GM21390 (cell line): ENCODE data around the gene POLK.
"Not testable (repeated sequence)": the region's sequence is repeated elsewhere in the genome, so short reads cannot be mapped to it uniquely, and the experiment has no call there.

Source experiments
- ATAC-seq: cut with Tn5 transposase; IDR thresholded peaks from one replicate; pipeline ENCODE4 v1.9.1; 2021; ENCODE audit not compliant: unreplicated experiment

Gene POLK

GRCh38 chr5:75603821-75604220, 92.1 kb downstream of the POLK start:
- no peak for ATAC-seq

DNA sequence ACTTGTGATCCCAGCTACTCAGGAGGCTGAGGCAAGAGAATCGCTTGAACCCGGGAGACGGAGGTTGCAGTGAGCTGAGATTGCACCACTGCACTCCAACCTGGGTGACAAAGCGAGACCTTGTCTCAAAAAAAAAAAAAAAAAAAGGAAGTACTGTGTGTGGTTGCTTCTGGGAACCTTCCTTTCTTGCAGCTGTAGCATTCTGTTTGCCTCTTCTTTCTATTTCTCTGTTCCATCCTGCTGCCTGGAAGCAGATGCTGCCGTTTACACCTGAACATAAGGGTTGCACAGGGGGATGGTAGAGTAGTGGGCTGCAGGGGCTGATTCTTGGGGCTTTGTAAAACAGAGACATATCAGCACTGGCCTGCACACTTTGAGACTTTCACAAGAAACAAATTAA, 95.7 kb downstream of the POLK start:
- ATAC-seq: not testable (repeated sequence)

DNA sequence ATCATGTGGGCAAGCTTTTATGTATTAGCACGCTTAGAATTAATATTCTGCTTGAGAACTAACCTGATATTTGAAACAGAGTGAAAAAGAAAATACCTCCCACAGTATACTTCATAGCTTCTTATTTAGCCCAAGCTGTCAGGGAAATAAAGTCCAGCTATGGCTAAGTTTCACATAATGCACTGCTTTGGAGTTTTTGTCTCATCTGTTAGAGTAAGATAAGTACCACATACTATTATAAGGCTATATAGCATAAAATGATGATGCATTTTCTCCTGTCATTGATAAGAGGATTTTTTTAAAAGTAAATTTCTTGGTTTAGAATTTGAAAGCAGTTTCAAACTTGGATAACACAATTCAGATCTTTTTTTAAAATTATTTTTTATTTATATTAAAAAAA, 97.2 kb downstream of the POLK start:
- no peak for ATAC-seq

GRCh38 chr5:75610201-75610600, 98.5 kb downstream of the POLK start:
- no peak for ATAC-seq

DNA sequence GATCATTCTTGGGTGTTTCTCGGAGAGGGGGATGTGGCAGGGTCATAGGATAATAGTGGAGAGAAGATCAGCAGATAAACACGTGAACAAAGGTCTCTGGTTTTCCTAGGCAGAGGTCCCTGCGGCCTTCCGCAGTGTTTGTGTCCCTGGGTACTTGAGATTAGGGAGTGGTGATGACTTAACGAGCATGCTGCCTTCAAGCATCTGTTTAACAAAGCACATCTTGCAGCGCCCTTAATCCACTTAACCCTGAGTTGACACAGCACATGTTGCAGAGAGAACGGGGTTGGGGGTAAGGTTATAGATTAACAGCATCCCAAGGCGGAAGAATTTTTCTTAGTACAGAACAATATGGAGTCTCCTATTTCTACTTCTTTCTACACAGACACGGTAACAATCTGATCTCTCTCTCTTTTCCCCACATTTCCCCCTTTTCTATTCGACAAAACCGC, 99.2 kb downstream of the POLK start:
- not testable (repeated sequence) for ATAC-seq

GRCh38 chr5:75611311-75612225, 99.9 kb downstream of the POLK start, which contains the start of gene ANKDD1B:
Gene ANKDD1B, plus strand, starts transcription at chr5:75611453. Its CDS starts 182 bp downstream, at chr5:75611635.
- ATAC-seq: no peak

GRCh38 chr5:75612226-75612569, 100.5 kb downstream of the POLK start:
- no peak for ATAC-seq

GRCh38 chr5:75612901-75613300, 101.2 kb downstream of the POLK start:
- no peak for ATAC-seq

- ATAC-seq: no peak
Observed at GRCh38 chr5:75614176-75614575, 102.5 kb downstream of the POLK start.

GRCh38 chr5:75616371-75616881, 104.7 kb downstream of the POLK start:
- no peak for ATAC-seq

GRCh38 chr5:75616971-75617621, 105.4 kb downstream of the POLK start:
- no peak for ATAC-seq

- ATAC-seq: no peak
Observed at GRCh38 chr5:75617736-75618352, 106.2 kb downstream of the POLK start.

DNA sequence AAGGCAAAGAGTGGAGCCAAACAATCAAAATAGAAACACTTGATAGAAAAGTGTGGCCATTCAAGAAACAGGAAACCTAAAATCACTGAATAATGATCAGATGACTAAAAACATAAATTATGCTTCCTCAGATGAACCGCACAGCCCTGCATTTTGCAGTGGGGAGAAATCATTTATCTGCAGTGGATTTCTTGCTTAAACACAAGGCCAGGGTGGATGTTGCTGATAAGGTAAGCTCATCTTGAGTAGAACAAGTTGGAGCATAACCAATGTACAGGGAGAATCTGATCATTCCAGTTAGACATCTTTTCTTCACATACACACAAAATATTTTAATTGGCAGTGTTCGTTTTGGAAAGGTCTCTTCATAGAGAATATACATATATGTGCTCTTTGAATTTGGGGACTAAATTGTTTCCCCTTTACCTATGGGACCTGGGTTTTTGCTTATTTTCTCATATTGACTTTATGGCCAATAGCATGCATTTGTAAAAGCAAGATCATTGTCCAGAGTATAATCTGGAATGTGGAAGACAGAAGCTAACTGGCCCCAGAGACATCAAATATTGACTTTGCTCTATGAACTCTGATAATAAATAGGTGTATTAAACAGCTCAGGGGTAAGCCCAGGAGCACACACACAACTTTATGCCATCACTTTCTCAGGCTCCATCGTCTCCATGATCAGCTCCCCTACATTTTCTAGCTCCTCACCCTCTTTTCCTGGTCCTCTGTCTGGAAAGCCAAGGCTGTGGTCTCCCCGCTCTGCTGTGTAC, 108.7 kb downstream of the POLK start:
- ATAC-seq: no peak

- ATAC-seq: no peak
Observed at GRCh38 chr5:75622564-75622963, 110.9 kb downstream of the POLK start.

DNA sequence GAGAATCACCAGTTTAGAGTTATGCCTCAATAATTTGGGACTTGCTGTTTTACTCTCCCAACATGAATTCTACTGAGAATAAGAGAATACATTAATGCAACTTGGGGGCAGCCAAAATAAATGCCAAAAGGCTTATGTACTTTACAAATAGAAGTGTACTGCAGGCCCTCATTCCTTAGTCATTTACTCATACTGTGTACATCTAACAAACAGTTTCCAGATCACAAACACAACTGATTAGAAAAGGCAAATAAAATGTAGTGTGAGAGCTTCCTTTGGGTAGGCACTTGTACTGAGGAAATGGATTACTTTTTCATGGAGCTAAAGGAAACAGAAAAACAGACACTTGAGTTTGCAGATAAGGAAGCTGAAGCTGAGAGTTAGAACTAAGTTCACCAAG, 112.2 kb downstream of the POLK start:
- ATAC-seq: no peak

- no peak for ATAC-seq
Observed at GRCh38 chr5:75626959-75627358, 115.3 kb downstream of the POLK start.

DNA sequence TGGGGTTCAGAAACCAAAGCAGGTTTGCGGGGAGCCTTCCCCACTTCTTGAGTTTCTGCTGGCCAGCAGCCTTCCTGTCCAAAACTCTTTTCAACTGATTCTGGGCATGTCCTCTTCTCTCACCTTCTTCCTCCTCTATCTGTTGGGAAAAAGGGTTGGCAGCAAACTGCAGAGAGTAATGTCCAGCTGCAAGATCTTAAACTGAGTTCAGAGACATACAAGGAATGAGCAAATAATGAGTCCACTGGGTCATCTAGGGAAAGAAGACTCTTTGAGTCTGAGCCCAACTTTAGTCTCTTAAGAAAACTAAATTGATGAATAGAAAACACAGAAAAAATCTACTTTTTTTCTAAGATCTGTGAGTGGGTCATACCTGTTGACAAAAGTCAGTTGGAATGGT, 116.1 kb downstream of the POLK start:
- ATAC-seq: no peak

DNA sequence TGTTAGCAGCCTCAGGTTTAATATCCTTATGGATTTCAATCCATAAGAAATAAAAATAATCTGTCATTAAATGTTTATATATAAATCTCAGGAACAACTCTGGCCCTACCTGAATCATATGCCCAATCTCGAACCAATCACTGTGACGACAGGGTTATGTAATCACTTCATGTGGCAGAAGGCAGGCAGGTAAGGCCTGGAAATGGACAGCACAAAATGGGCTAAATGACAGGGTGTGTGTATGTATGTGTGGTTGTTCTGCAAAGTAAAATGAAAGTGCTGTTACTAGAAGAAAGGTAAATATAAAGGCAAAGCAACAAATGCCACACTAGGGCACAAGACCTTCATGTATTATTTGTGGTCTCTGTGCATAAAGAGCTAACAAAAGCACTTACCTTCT, 119.2 kb downstream of the POLK start:
- no peak for ATAC-seq

DNA sequence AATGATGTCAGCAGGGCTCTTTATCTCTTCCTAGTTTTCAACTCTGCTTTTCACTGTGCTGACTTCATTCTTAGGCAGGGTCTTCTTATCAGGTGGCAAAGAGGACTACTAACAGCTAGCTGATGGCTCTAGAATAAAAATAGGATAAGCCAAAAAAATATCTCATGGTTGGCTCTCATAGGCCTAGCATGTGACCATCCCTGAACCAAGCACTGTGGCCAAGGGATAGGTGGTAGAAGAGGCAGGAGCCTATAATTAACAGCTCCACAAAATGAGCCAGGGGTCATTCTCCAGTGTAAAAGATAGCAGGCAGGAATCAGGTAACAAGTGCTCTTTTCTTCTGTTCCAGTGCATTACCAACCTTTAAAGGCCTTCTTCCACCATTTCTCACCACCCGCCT, 120.6 kb downstream of the POLK start:
- ATAC-seq: no peak

- no peak for ATAC-seq
Observed at GRCh38 chr5:75637949-75638348, 126.3 kb downstream of the POLK start.
